Activated CD4-positive, alpha-beta T cell treated with anti-CD3 and anti-CD28 coated beads, Interleukin-2, amount 10 ng/mL, durations not matched to agents 24 days and 14 days (primary cell): Measurements from ENCODE around the gene RPL10A. TPM values are rescaled to one million over a fixed set of nuclear protein-coding genes. Genes with fewer than 3 reads are reported as not detected.

ENCODE experiments used
- DNase-seq: peaks from one replicate; pipeline ENCODE4 v3.0.0; 2022
- H3K27ac Mint-ChIP-seq: one replicate; pipeline ENCODE4 v1.8.0; 2022; ENCODE audit warnings: mild to moderate bottlenecking, mixed read lengths
- H3K27me3 Mint-ChIP-seq: one replicate; pipeline ENCODE4 v1.8.0; 2022; ENCODE audit warnings: mixed read lengths
- H3K36me3 Mint-ChIP-seq: one replicate; pipeline ENCODE4 v1.8.0; 2022; ENCODE audit warnings: low read depth, mild to moderate bottlenecking, mixed read lengths
- H3K4me1 Mint-ChIP-seq: one replicate; pipeline ENCODE4 v1.8.0; 2021; ENCODE audit warnings: mixed read lengths
- H3K4me3 Mint-ChIP-seq: one replicate; pipeline ENCODE4 v1.8.0; 2022; ENCODE audit warnings: mild to moderate bottlenecking, moderate library complexity, mixed read lengths
- H3K9me3 Mint-ChIP-seq: one replicate; pipeline ENCODE4 v1.8.0; 2021; ENCODE audit warnings: mixed read lengths
- intact Hi-C: fragments of 100-400 bp; cut with micrococcal nuclease; formaldehyde crosslinking; loops from one replicate; pipeline ENCODE4 v1.15.1; 2023
- total RNA-seq: library from RNA; stranded (reverse); gene quantifications from 2 replicates; pipeline ENCODE4 v1.2.3, GENCODE V29; 2022

The RPL10A gene
- total RNA-seq, 1 donor from 2014 or later = 1,702 TPM

GRCh38 chr6:35495258-35496035 is 27.2 kb downstream of the RPL10A start:
- Mint-ChIP-seq H3K4me1 (peaks cover 15% of the 10 kb centered on the region), H3K27ac (no peak overlapping the region), H3K27me3 (peaks cover 39% of the 10 kb centered on the region), H3K4me3 (peak overlapping the region; percentile 66), H3K9me3 (no peaks in the 10 kb centered on the region), H3K36me3 (peaks cover 2% of the 10 kb centered on the region)
- DNase-seq = no peak
- intact Hi-C loops = loop anchor here (5.0 kb wide), 1 partner anchor 43 kb away; the partner anchor contains the start of gene FANCE

DNA sequence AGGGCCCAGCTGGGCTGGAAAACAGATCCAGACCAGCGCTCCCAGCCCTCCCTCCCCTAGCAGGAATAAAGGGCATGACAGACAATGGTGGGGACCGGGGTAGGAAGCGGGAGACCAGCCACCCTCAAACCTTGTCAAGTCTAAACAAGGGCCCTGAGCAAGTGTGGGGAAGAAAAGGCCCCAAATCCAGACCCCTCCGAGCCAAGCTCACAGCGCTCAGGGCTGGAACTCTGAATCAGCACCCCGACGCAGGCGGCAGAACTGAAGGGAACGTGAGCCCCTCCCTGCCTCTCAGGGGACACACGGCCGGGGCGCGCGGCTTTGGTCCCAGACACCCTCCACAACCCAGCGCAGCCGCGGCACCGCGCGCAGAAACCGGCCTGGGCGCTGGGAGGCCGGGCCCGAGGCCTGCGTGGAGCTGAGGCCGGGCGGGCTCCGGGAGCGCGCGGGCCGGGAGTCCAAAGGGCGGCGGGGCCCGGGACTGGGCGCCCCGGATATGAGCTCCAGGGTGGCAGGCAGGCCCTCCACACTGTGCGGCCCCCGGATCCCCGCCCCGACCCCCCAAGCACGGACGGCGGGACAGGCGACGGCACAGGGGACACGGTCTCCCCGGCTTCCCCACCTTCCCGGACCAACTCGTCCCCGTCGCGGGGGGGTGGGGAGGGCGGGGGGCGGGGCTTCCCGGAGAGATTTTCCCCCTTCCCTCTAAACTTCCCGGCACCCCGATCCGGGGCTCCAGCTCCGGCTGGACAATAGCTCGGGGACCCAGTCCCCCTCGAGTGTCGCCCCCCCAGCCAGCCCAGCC is 28.0 kb downstream of the RPL10A start:
- Mint-ChIP-seq H3K27ac (no peak overlapping the region), H3K4me1 (peaks cover 15% of the 10 kb centered on the region), H3K4me3 (peak overlapping the region; percentile 66), H3K9me3 (no peaks in the 10 kb centered on the region), H3K27me3 (peaks cover 40% of the 10 kb centered on the region), H3K36me3 (peaks cover 2% of the 10 kb centered on the region)
- DNase-seq = peak; percentile 62
- intact Hi-C loops = loop anchor here (5.0 kb wide), 1 partner anchor 44 kb away; the partner anchor contains the start of gene FANCE

DNA sequence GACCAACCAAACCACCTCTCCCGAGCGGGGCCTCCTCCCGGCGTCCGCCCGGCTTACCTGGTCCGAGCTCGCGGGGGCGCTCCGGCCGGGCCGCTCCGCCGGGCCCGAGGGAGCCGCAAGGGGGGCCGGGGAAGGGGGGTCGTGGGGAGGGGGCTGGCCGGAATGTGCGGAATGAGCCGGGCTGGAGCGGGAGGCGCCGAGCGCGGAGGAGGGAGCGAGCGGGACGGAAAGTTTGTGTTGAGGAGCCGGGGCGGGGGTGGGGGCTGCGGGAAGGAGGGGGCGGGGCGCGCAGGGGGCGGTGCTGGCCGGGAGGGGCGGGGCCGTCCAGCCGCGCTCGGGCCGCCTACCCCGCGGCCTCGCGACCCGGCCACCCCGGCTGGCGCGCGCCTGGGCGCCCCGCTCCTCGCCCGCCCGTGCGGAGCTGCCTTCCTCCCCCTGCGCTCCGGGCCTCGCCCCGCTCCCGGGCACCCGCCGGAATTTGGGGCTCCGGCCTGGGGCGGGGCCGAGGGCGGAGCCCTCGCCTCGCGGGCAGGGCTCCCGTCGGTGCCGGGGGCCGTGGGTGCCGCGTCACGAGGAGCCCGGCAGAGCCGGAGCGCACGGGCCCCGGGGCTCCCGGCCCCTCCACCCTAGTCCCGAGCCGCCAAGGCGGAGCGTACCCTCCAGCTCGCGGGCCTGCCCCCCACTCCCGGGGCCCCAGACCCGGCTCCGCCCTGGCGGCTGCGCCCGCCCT is 28.8 kb downstream of the RPL10A start, which contains the start of gene TEAD3:
Gene TEAD3 (minus strand): TSS at position 239 of the 730 bp plus-strand sequence.
- peaks cover 43% of the 10 kb centered on the region for H3K27me3 Mint-ChIP-seq
- H3K4me1 Mint-ChIP-seq = peaks cover 15% of the 10 kb centered on the region
- peak within 1 kb of the TSS; percentile 82 for H3K4me3 Mint-ChIP-seq
- peak; percentile 89 for DNase-seq
- H3K36me3 Mint-ChIP-seq = peaks cover 2% of the 10 kb centered on the region
- intact Hi-C loops = loop anchor here (5.0 kb wide), 1 partner anchor 45 kb away; the partner anchor contains the start of gene FANCE
- H3K27ac Mint-ChIP-seq = peak within 1 kb of the TSS; percentile 83
- no peaks in the 10 kb centered on the region for H3K9me3 Mint-ChIP-seq

- H3K4me3 Mint-ChIP-seq = peak overlapping the region; percentile 82
- peak overlapping the region; percentile 83 for H3K27ac Mint-ChIP-seq
- DNase-seq = peak; percentile 82
- H3K4me1 Mint-ChIP-seq = peaks cover 15% of the 10 kb centered on the region
- H3K27me3 Mint-ChIP-seq = peaks cover 41% of the 10 kb centered on the region
- H3K36me3 Mint-ChIP-seq = peaks cover 2% of the 10 kb centered on the region
- H3K9me3 Mint-ChIP-seq = no peaks in the 10 kb centered on the region
- intact Hi-C loops = loop anchor here (5.0 kb wide), 1 partner anchor 45 kb away; the partner anchor contains the start of gene FANCE
These were observed 29.6 kb downstream of the RPL10A start for GRCh38 chr6:35497571-35498421.

DNA sequence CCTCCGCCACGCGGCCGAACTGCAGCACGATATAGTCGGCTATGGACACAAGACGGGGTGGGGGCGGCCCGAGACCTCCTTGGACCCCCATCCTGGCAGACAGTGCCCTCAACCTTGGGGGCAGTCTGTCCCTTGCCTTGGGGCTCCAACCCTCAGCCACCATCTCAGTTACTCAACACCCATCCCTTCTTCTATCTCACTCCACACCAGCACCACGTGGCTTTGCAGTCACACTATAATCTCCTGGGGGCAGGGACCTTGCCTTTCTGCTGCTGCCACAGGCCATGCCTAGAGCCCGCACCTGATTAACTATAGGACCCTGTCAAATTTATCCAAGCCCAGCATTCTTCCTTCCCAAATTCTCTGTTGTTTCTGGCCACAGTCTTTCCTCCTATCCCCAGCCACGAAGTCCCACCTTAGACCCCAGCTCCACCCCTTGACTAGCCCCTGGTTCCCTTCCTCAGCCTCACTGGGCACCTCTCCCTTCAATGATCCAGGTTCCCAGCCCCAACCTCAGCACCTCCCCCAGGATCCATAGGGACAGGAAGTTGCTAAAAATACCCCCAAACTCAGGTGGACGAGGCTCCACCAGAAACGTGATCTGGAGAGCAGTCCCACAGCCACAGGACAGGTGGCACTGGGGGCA is 30.3 kb downstream of the RPL10A start:
- intact Hi-C loops = loop anchor here (5.0 kb wide), 1 partner anchor 46 kb away; the partner anchor contains the start of gene FANCE
- peak overlapping the region; percentile 82 for H3K4me3 Mint-ChIP-seq
- peaks cover 15% of the 10 kb centered on the region for H3K4me1 Mint-ChIP-seq
- H3K9me3 Mint-ChIP-seq = no peaks in the 10 kb centered on the region
- DNase-seq = no peak
- peaks cover 45% of the 10 kb centered on the region for H3K27me3 Mint-ChIP-seq
- H3K36me3 Mint-ChIP-seq = peaks cover 2% of the 10 kb centered on the region
- H3K27ac Mint-ChIP-seq = peak overlapping the region; percentile 49

DNA sequence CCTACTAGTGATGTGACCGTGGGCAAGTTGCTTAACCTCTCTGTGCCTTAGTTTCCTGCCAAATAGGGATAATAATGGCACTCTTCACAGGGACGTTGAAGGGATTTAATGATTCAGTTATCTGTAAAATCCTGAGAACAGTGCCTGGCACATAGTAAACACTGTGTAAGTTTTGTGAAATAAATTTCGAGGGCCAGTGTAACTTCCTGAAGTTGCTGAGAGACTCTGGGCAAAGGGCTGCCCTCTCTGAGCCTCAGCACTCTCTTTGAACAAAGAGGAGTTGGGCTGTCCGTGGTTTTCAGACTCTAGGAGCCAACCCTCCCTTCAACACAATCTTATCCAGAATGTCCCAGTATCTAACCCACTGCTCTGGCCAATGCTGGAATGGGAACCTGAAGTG is 31.2 kb downstream of the RPL10A start:
- H3K9me3 Mint-ChIP-seq = no peaks in the 10 kb centered on the region

DNA sequence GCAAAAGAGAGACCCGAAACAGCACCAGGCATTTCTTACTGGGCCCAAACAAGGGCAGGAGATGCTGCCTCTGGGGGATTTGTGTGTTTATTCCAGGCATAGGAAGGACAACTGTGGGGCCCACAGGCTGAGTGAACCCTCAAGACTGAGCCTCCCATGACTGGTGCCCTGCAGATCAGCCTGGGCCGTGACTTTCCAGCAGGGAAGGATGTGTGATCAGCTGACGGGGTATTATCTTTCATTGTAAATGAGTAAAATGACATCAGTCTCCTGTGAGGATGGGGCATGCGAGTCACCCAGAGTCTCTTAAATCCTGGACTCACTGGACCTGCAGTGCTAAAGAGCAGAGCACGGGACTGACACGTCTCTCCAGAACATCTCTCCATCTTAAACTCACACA is 32.6 kb downstream of the RPL10A start:
- Mint-ChIP-seq H3K4me3 (no peak overlapping the region), H3K27ac (no peak overlapping the region), H3K4me1 (peaks cover 6% of the 10 kb centered on the region), H3K9me3 (no peaks in the 10 kb centered on the region), H3K36me3 (peaks cover 2% of the 10 kb centered on the region), H3K27me3 (peaks cover 41% of the 10 kb centered on the region)
- intact Hi-C loops = no loop called here
- DNase-seq = no peak

More for the DNA sequence above, 31.2 kb downstream of the RPL10A start:
- Mint-ChIP-seq H3K4me1 (peaks cover 9% of the 10 kb centered on the region), H3K27me3 (peaks cover 44% of the 10 kb centered on the region), H3K36me3 (peaks cover 2% of the 10 kb centered on the region), H3K27ac (no peak overlapping the region), H3K4me3 (no peak overlapping the region)
- intact Hi-C loops = loop anchor here (5.0 kb wide), 1 partner anchor 47 kb away; the partner anchor contains the start of gene FANCE
- no peak for DNase-seq

GRCh38 chr6:35501784-35502183 is 33.6 kb downstream of the RPL10A start:
- DNase-seq = no peak
- H3K4me3 Mint-ChIP-seq = no peak overlapping the region
- no peak overlapping the region for H3K27ac Mint-ChIP-seq
- intact Hi-C loops = no loop called here
- H3K27me3 Mint-ChIP-seq = peaks cover 44% of the 10 kb centered on the region
- H3K36me3 Mint-ChIP-seq = peaks cover 2% of the 10 kb centered on the region
- H3K9me3 Mint-ChIP-seq = no peaks in the 10 kb centered on the region
- peaks cover 6% of the 10 kb centered on the region for H3K4me1 Mint-ChIP-seq

DNA sequence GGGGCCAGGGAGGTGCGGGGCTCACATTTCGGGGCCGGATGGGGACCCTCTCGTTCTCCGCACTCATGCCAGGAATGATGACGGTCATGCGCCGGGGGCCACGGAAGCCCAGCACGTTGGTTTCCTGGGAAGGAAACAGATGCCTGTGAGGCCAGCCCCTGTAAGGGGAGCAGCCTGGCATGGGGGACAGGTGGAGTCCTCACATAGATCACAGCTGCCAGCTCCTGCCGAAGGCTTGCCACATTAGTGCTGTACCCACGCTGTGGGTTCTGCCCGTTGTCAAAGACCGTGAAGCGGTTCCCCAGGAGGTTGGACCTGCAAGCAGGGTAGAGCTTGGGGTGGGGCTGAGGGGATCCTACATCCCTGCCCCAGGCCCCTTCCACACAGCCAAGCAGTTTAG is 35.3 kb downstream of the RPL10A start:
- no peak overlapping the region for H3K4me3 Mint-ChIP-seq
- no peak overlapping the region for H3K27ac Mint-ChIP-seq
- H3K9me3 Mint-ChIP-seq = no peaks in the 10 kb centered on the region
- H3K27me3 Mint-ChIP-seq = peaks cover 49% of the 10 kb centered on the region
- intact Hi-C loops = no loop called here
- H3K4me1 Mint-ChIP-seq = peaks cover 2% of the 10 kb centered on the region
- no peak for DNase-seq
- peaks cover under 1% of the 10 kb centered on the region for H3K36me3 Mint-ChIP-seq

GRCh38 chr6:35505999-35506412 is 37.8 kb downstream of the RPL10A start:
- H3K4me1 Mint-ChIP-seq = no peaks in the 10 kb centered on the region
- intact Hi-C loops = no loop called here
- H3K36me3 Mint-ChIP-seq = no peaks in the 10 kb centered on the region
- H3K27ac Mint-ChIP-seq = no peak overlapping the region
- no peak for DNase-seq
- no peaks in the 10 kb centered on the region for H3K9me3 Mint-ChIP-seq
- no peak overlapping the region for H3K4me3 Mint-ChIP-seq
- peaks cover 52% of the 10 kb centered on the region for H3K27me3 Mint-ChIP-seq

DNA sequence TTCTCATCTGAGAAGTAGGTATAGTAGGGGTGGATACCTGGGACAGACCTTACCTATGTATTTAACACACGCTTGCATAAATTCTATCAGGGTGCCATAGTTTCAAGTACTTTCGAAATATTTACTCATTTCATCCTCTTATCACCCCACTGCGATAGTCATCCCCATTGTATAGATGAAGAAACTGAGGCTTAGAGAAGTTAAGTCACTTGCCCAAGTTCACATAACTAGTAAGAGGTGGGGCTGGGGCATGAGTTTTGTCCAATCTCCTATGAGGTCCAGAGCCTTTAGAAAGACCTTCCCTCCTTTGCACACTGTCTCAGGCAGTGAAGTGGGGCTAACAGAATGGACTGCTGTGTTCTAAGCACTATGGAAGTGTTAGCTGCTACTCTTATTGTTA is 38.3 kb downstream of the RPL10A start:
- intact Hi-C loops = no loop called here
- Mint-ChIP-seq H3K4me3 (no peak overlapping the region), H3K36me3 (no peaks in the 10 kb centered on the region), H3K9me3 (no peaks in the 10 kb centered on the region), H3K27me3 (peaks cover 53% of the 10 kb centered on the region), H3K4me1 (no peaks in the 10 kb centered on the region), H3K27ac (no peak overlapping the region)
- no peak for DNase-seq

DNA sequence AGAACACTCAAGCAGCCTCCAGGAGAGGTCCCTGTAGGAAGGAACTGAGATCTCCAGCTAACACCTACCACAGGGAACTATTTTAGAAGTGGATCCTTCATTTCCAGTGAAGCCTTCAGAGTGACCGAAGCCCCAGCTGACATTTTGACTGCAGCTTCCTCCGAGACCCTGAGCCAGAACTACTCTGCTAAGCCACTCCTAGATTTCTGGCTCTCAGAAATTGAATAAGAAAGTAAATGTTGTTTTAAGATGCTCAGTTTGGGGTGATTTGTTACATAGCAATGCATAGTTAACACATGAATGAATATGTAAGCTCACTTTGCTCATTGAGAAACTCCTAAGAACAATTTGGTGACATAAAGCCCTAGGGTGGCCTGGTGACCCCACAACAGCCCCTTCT is 39.0 kb downstream of the RPL10A start:
- H3K27ac Mint-ChIP-seq = no peak overlapping the region
- no peak for DNase-seq
- H3K9me3 Mint-ChIP-seq = no peaks in the 10 kb centered on the region
- H3K4me1 Mint-ChIP-seq = no peaks in the 10 kb centered on the region
- H3K4me3 Mint-ChIP-seq = no peak overlapping the region
- H3K27me3 Mint-ChIP-seq = peaks cover 51% of the 10 kb centered on the region
- no peaks in the 10 kb centered on the region for H3K36me3 Mint-ChIP-seq
- intact Hi-C loops = no loop called here
